Hippocampal formation (tissue), 2 donors: Measurements from ENCODE around the gene LIMK1.
"Not testable (repeated sequence)": the region's sequence is repeated elsewhere in the genome, so short reads cannot be mapped to it uniquely, and the experiment has no call there.

Source experiments
- DNase-seq, 2 donors: peaks; one replicate each; lab custom pipeline; 2025; lab: John Stamatoyannopoulos, UW

The LIMK1 gene

DNA sequence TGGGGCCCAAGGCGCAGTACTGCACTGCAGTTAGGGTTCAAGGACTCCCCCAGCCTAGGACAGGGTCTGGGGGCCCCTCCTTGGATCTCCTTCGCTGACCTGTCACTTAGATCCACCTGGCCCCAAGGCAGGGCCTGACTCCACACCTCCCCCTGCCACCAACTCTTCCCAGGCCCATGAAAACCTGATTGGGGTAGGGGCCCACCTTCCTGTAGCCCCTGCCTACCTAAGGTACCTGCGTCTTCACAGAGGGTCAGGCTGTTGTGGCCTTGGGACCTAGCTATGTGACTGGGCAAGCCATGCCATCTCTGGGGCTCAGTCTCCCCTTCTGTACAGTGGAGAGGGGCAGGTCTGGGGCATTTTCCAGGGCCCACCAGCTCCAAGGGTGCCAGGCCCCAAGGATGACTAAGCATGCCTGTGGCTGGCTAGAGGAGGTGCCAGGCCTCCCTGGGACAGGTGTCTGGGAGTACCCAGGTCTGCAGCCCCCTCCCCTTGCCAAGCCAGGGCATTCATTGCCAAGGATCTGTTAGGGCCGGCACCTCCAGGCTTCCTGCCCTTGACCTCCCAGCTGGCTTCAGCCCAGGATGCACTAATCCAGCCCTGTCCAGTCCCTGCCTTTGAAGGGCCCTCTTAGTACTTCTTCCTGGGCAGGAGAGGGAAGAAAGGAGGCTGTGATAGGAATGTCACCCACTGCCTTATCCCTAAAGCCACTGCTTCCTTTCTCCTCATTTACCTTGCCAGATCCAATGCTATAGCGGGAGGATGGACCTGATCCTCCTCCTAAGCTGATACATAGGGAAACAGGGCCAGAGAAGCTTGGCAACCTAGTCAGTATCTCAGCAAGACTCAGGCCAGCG, 1.3 kb downstream of the LIMK1 start:
- no peak for DNase-seq

DNA sequence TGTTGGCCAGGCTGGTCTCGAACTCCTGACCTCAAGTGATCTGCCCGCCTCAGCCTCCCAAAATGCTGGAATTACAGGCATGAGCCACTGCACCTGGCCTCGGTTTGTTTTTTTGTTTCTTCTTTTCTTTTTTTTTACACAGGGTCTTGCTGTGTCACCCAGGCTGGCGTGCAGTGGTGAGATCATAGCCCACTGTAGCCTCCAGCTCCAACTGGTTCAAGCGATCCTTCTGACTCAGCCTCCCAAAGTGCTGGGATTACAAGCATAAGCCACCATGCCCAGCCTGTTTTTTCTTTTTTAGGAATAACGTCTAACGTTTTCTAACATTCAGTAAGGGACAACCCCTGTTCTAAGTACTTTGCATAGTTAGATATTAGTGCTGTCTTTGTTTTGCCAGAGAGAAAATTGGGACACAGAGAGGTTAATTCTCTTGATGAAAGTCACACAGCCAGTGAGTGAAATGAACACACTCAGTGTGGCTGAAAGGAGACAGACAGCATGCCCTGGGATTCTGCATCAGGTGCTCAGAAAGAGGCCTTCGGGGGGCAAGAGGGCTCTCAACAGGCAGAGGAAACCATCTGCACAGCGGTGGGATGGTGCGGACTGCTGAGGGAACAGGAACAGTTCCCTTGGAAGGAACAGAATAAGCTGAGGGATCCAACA, 4.3 kb downstream of the LIMK1 start:
- DNase-seq = no peak

DNA sequence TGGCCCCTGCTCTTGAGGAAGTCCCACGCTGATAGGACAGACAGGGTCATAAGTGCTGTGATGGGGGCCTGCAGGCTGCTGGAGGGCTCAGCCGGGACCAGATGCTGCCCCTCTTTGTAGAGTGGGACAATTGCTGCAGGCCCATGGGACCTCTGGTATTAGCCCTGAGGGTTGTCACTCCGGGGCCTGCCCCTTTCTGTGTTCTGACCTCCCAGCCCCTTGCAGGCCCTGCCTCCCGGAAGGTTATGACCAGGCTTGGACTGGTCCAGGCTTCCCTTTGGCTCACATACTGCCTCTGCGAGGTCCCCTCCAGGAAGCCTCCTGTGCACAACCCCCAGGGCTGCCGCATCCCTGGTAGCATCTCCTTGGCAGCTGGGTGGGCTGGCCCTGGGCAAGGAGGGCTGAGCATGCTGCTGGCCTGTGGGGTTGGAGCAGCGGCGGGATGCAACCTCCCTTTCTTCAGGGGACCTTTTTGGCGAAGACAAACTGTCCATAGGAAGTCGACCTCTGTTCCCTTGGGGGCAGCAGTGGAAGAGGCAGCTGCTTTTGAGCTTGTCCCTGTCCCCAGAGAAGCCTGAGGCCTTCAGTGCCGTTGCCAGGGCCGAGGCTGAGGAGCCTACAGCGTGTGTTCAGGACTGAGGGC, 8.8 kb downstream of the LIMK1 start:
- no peak for DNase-seq

DNA sequence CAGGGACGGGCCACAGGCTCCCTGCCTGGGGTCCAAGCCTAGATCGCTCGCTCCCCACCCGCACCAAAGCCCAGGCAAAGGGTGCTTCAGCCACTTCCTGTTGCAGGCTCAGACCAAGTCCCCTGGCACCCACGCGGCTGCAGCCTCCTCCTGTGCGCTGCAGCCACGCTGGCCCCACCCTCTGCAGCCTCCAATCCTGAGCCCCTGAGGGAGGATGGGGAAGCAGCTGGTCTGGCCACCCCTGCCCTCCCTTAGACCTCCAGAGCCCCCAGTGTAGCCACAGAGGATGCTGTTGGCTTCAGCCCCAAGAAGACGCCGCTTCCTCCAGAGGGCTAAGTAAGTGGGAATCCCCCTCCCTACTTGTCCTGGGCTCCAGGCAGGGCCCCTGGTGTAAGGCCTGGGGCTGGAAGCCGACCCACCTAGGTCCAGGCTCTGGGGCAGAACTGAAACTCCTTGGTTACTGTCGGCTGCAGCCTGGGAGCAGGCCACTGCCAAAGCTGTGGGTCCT, 9.4 kb downstream of the LIMK1 start:
- DNase-seq = peak in 1 of 2 donors; percentile 23

DNA sequence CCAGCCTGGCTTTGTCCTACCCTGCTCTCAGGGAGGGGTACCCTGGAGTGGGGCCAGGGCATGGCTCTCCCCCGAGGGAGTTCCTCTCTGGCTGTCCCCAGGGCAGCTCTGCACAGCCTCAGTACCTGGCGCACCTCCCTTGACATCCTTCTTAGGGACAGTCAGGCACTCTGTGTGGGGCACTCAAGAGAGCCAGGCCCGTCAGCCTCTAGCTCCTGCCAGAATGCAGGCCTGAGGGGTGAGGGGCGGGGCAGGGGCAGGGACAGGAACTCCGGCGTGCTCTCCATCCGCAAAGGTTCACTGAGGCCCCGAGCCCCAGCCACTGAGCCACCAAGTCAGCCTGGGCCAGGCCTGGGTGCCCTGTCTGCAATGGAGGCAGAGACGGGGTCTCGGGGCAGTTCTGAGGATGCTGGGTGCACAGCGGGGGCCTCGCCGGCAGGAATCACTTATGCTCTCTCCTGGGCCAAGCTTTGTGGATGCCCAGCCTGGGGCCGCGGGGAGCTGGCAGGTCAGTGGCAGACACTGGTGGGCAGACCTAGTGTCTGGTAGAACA, 10.1 kb downstream of the LIMK1 start:
- DNase-seq = no peak

DNA sequence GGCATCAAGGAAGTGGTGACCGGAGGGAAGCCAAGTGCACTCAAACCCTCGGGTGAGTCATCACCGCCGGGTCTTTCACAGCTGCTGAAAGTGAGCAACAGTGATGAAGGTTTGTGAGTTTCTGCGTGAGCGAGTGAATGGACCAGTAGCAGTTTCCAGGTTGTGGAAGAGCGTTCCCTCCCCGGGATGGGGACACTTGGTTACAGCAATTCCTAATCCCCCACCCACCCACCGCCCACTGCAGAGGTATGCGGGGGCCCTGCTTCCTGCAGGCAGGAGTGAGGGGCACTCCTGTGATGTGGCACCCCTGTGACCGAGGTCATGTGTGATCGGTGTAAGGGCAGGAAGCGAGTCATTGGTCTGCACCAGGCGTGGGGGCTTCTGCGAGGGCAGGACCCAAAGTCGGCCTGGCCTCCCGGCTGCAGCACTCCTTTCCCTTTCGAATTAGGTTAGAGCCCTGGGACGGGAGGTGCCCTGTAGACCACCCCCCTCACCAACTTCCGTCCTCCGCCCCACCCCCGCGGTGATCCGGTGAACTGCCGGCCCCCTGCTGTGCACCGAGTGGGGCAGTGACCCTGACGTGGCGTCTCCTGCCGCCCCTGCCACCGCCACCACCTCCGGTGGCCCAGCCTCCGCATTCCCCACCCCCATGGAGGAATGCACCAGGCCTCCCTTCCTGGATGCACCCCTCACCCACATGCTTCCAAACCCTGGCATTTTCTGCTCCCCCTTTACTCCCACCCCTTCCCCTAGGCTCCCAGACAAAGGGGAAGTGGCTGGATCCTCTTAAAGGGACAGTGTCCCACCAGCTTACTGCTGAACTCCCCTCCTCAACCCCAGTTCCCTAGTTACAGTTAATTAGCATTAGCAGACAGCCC, 10.9 kb downstream of the LIMK1 start:
- no peak for DNase-seq

DNA sequence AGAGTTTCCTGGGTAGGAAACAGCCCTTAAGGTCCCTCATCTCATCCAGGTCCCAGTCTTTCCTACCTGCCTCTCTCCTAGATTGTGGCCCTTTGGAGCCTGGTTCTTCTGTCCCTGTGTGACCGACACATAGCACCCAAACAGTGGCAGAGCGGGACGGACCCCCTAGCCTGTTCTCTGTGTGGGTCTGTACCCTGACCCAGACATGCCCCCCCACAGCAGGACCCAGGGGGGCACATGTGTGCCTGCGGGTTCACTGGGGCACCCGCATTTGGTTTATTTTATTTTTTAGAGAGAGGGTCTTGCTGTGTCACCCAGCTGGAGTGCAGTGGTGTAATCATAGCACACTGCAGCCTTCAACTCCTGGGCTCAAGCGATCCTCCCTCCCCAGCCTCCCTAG, 11.5 kb downstream of the LIMK1 start:
- DNase-seq = no peak

DNA sequence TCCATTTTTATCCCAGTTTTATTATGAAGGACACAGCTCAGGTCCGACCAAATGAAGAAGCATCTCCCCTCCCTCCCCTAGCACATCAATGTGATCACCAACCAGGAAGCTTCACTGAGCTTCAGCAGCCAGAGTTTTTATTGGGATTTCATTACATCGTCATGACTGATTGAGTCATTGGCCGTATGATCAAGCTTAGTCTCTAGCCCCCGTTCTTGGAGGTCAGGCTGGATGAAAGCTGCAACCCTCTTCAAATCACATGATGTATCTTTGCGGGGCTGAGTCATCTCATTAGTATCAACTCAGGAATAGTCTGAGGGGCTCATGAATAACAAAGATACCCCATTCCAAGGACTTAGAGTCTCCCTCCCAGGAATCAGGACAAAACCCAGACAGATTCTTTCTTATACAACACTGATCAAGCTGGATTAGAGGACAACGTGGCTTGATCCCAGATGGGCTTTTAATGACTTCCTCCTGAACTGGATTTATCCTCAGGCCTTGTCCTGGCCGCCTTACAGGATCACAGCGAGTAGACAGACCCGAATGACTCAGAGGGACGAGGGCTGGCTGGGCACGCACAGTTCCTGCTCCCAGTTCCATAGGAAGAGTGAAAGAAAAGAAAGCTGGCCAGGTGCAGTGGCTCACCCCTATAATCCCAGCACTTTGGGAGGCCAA, 14.5 kb downstream of the LIMK1 start:
- DNase-seq = no peak

DNA sequence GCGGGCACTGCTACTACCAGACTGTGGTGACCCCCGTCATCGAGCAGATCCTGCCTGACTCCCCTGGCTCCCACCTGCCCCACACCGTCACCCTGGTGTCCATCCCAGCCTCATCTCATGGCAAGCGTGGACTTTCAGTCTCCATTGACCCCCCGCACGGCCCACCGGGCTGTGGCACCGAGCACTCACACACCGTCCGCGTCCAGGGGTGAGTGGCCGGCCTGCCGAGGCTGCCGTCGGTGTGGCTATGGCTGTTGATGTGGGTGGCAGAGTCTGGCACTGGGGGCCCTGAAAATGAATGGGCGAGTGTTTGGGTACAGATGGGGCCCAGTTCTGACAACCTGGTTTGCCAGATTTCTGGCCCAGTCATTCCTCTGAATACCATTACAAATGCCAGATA, 15.4 kb downstream of the LIMK1 start:
- no peak for DNase-seq

DNA sequence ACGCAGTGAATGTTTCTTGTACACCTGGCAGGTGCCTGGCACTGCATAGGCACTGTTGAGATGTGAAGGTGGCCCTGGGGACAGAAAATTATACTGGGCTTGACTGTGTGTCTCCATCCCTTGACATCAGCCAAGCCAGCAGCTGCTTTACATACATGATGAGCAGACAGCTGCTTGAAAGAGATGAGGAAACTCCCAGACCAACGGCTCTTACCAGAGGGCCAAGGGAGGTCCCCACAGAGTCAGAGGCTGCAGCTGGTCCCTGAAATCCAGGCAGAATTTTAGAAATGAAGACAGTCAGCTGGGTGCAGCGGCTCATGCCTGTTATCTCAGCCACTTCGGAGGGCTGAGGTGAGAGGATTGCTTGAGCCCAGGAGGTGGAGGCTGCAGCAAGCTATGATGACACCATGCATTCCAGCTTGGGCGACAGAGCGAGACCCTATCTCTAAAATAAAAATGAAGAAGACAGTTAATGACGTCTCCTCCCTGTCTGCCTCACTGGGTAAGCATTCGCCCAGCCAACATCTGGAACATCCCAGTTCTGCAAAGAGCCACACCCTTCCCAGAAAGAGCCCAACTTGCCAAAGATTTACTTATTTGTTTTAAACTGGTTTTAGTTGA, 17.6 kb downstream of the LIMK1 start:
- DNase-seq = no peak

DNA sequence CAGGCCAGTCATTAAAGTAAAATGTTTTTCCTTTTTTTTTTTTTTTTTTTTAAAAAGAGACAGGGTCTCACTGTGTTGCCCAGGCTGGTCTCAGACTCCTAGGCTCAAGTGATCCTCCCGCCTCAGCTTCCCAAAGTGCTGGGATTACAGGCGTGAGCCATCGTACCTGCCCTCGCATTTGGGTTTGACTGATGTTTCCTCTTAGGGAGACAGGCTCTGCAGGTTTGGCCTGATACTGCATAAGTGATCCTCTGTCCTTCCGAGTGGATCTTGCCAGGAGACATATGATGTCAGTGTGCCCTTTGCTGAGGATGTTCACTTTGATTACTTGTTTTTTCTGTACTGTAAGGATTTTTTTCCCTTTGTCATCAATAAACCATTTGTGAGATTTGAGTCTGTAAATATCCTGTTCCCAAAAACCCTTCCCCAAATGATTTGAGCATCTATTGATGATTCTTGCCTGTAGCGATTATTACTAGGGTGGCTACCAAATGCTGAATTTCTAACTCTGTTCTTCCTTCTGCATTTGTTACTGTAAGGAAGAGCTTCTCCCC, 19.7 kb downstream of the LIMK1 start:
- DNase-seq = no peak

DNA sequence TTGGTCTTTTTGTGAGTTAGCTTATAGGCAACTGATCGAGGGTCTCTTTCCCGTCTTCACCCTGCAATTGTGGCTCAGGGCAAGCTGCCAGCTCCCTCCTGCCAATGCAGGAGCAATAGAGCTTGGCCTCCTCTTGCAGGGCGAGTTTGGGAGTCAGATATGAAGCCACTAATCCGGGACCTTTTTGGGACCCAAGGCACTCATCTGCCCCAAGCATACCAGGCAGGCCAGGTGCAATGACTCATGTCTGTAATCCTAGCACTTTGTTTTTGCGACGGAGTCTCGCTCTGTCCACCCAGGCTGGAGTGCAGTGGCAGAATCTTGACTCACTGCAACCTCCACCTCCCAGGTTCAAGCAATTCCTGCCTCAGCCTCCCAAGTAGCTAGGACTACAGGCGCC, 21.1 kb downstream of the LIMK1 start:
- DNase-seq = no peak

DNA sequence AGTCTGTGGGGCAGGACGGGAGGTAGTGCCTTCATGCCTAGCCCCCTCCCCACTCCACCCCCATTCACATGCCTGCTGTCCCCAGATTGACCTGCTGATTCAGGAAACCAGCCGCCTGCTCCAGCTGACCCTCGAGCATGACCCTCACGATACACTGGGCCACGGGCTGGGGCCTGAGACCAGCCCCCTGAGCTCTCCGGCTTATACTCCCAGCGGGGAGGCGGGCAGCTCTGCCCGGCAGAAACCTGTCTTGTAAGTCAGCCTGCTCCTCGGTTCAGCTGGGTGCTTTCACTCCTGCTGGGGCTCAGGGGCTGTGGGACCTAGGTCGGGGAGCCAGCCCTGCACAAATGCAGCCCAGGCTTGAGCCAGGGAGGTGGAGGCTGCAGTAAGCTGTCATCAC, 22.4 kb downstream of the LIMK1 start:
- DNase-seq = no peak

DNA sequence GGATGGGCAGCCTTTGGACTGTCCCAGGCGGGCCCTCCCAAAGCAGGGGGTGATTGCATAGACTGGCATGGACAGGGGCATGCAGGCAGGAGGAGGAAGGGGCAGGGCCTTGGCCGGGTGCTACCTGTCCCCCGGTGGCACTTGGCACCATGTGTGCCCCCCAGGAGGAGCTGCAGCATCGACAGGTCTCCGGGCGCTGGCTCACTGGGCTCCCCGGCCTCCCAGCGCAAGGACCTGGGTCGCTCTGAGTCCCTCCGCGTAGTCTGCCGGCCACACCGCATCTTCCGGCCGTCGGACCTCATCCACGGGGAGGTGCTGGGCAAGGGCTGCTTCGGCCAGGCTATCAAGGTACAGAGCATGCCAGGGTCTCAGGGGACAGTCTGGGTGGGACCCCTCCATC, 23.2 kb downstream of the LIMK1 start:
- DNase-seq = no peak

DNA sequence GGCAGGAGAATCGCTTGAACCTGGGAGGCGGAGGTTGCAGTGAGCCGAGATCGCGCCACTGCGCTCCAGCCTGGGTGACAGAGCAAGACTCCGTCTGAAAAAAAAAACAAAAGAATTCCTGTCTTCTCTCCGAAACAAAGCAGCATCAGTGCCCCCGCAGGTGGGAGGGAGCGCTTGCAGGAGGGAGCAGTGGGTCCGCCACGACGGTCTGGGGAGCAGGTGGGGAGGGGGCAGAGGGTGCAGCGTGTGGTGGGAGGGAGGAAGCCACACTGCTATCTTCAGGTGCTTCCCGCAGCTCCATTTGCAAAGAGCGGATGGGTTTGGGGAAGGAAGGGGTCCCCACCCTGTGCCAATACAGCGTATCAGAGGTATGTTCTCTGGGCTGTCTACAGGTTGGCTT, 31.7 kb downstream of the LIMK1 start:
- no peak for DNase-seq

DNA sequence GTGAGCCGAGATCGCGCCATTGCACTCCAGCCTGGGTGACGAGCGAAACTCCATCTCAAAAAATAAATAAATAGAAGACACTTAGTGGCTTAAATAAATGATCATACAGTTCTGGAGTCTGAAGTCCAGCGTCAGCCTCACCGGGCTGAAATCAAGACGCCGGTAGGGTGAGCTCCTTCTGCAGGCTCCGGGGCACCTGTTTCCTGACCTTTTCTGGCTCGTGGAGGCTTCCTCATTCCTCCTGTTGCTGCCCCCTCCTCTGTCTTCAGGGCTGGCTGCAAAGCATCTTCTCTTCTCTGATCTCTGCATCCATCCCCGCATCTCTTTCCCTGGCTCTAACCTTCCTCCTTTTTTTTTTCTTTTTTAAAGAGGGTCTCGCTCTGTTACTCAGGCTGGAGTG, 32.8 kb downstream of the LIMK1 start:
- DNase-seq = no peak

DNA sequence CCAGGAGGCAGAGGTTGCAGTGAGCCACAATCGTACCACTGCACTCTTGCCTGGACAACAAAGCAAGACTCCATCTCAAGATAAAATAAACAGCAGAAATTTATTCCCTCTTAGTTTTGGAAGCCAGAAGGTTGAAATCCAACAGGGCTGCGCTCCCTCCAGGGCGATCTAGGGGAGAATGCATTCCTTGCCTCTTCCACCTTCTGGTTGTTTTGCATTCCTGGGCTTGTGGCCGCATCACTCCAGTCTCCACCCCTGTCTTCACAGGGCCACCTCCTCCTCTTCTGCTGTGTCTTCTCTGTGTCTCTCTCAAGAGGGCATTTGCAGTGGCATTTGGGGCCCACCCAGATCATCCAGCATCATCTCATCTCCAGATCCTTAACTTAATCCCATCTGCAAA, 36.2 kb downstream of the LIMK1 start:
- no peak for DNase-seq

DNA sequence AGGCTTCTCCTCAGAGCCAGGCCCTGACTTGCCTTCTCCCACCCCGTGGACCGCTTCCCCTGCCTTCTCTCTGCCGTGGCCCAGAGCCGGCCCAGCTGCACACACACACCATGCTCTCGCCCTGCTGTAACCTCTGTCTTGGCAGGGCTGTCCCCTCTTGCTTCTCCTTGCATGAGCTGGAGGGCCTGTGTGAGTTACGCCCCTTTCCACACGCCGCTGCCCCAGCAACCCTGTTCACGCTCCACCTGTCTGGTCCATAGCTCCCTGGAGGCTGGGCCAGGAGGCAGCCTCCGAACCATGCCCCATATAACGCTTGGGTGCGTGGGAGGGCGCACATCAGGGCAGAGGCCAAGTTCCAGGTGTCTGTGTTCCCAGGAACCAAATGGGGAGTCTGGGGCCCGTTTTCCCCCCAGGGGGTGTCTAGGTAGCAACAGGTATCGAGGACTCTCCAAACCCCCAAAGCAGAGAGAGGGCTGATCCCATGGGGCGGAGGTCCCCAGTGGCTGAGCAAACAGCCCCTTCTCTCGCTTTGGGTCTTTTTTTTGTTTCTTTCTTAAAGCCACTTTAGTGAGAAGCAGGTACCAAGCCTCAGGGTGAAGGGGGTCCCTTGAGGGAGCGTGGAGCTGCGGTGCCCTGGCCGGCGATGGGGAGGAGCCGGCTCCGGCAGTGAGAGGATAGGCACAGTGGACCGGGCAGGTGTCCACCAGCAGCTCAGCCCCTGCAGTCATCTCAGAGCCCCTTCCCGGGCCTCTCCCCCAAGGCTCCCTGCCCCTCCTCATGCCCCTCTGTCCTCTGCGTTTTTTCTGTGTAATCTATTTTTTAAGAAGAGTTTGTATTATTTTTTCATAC, 38.0 kb downstream of the LIMK1 start:
- no peak for DNase-seq

DNA sequence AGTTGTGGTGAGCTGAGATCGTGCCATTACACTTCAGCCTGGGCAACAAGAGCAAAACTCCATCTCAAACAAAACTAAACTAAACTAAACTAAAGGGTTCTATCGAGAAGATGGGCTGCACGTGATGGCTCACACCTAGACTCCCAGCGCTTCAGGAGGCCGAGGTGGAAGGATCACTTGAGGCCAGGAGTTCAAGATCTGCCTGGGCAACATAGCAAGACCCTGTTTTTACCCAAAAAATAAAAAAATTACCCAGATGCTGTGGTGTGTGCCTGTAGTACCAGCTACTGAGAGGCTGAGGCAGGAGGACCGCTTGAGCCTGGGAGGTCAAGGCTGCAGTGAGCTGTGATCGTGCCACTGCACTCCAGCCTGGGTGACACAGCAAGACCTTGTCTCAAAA, 40.3 kb downstream of the LIMK1 start:
- not testable (repeated sequence) for DNase-seq
